Naive thymus-derived CD8-positive, alpha-beta T cell (primary cell): ENCODE measurements around the gene PRH1. TPM values are rescaled to one million over a fixed set of nuclear protein-coding genes. Genes with fewer than 3 reads are reported as not detected.

Source experiments
- ATAC-seq, 2 donors: fragments of 150-1000 bp; cut with Tn5 transposase in 1 of 2; sonication (Bioruptor Pico), chemical (Tn5 transposase) in 1 of 2; 1 replicate in 1 of 2; 2 replicates in 1 of 2; pipeline ENCODE4 v1.10.0; 2021; ENCODE audit warnings: mild to moderate bottlenecking in 2 of 2, moderate library complexity in 2 of 2
- POLR2A ChIA-PET: fragments of 350-600 bp; sonication (Branson Sonifier 250); formaldehyde crosslinking; loops from one replicate; lab custom pipeline; 2021; ENCODE audit warnings: antibody characterized with exemption; lab: Charles Lee
- DNase-seq, 10 donors: peaks; one replicate each; pipeline versions ENCODE4 v3.0.0 to v3.0.0-alpha.2; 2020 to 2022
- H3K27ac Mint-ChIP-seq, 10 donors: one replicate each; pipeline ENCODE4 v1.8.0; 2020 to 2022; ENCODE audit warnings: mild to moderate bottlenecking in 10 of 10, mixed read lengths in 10 of 10, moderate library complexity in 4 of 10, inconsistent platforms in 1 of 10
- H3K27me3 Mint-ChIP-seq, 5 donors: one replicate each; pipeline ENCODE4 v1.8.0; 2021 to 2022; ENCODE audit warnings: mixed read lengths in 5 of 5
- H3K36me3 Mint-ChIP-seq, 3 donors: one replicate each; pipeline ENCODE4 v1.8.0; 2020 to 2022; ENCODE audit warnings: mixed read lengths in 3 of 3, mild to moderate bottlenecking in 2 of 3, inconsistent platforms in 1 of 3
- H3K4me1 Mint-ChIP-seq, 4 donors: one replicate each; pipeline ENCODE4 v1.8.0; 2021 to 2022; ENCODE audit warnings: mixed read lengths in 4 of 4
- H3K4me3 Mint-ChIP-seq, 10 donors: one replicate each; pipeline ENCODE4 v1.8.0; 2020 to 2022; ENCODE audit warnings: mild to moderate bottlenecking in 10 of 10, mixed read lengths in 10 of 10, moderate library complexity in 6 of 10, inconsistent platforms in 1 of 10
- H3K9me3 Mint-ChIP-seq, 9 donors: one replicate each; pipeline ENCODE4 v1.8.0; 2020 to 2022; ENCODE audit warnings: mixed read lengths in 9 of 9, mild to moderate bottlenecking in 3 of 9, inconsistent platforms in 1 of 9, moderate library complexity in 1 of 9
- polyA plus RNA-seq, 3 donors: library from polyadenylated mRNA; unstranded; fragments of 300-500 nt; fragmentation: Illumina TruSeq; gene quantifications; one replicate each; pipeline ENCODE4 v1.2.3, GENCODE V29; 2021
- total RNA-seq, 8 experiments: library from RNA in 2 of 8; stranded (reverse) in 2 of 8; gene quantifications; one replicate each; pipeline ENCODE4 v1.2.3 and lab custom pipeline; 2021 to 2026

The PRH1 gene
- 10 to 100 TPM; 20.8 to 27.1 TPM for total RNA-seq
- polyA plus RNA-seq, result 10 to 100 TPM in 2 of 3 donors, 1 to 10 TPM in 1; 7.0 to 20.8 (median 12.4) TPM
- total RNA-seq (lab: John Stamatoyannopoulos, UW), result 0 to 4.3 (median 3.4) reads per million in 6 experiments

DNA sequence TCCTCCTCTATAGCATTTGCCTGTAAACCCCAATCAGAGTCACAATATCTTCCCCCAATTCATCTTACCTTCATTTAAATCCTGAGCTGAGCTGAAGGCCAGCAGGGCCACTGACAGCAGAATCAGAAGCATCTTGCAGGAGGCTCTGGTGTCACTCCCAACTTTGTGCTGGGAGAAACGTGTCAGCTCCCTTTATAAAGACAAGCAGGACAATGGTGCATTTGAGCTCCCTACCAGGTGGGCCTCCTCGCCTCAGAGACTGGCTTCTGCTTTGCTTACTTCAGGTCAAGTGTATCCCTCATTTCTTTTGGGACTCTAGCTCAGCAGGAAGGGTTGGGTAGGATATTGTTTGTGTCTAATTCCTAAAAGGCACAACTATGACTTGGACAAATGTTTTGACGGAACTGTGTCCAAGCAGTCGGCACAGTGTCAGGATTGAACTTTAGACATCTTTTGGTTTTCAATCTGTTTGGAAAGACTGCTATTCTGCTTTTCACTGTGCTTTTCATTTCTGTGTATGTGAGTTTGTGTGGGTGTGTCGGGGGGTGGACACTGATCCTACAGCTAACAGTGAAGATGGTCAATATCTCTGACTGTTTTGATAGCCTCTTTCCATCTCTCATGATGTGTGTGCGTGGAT, at the start of gene PRH1:
Gene PRH1 (minus strand): TSS at position 170 of the 640 bp plus-strand sequence. CDS start 38 bp downstream, at position 132.
- peaks cover 0 to 2% (median 0%) of the 10 kb centered on the region in 9 donors for H3K9me3 Mint-ChIP-seq
- POLR2A ChIA-PET, result no interaction called here
- peaks cover 11 to 42% (median 21%) of the 10 kb centered on the region in 3 donors for H3K36me3 Mint-ChIP-seq

DNA sequence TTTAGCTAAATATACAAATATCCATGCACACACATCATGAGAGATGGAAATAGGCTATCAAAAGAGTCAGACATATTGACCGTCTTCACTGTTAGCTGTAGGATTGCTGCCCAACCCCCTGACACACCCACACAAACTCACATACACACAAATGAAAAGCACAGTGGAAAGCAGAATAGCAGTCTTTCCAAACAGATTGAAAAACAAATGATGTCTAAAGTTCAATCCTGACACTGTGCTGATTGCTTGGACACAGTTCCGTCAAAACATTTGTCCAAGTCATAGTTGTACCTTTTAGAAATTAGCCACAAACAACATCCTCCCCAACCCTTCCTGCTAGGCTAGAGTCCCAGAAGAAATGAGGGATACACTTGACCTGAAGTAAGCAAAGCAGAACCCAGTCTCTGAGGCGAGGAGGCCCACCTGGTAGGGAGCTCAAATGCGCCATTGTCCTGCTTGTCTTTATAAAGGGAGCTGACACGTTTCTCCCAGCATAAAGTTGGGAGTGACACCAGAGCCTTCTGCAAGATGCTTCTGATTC, 44.8 kb upstream of the PRH1 start, which contains the start of gene PRH2:
Gene PRH2 (plus strand): TSS at position 491 of the 541 bp plus-strand sequence. CDS start 38 bp downstream, at position 529.
- ATAC-seq (no peak), DNase-seq (no peak)
- Mint-ChIP-seq H3K4me3 (no peak within 1 kb of the TSS), H3K27ac (peak within 1 kb of the TSS in 1 of 10 donors; percentile 2), H3K36me3 (peaks cover 0 to 14% (median 7%) of the 10 kb centered on the region in 3 donors), H3K4me1 (peaks cover 0 to 5% (median 0%) of the 10 kb centered on the region in 4 donors), H3K27me3 (no peaks in the 10 kb centered on the region), H3K9me3 (peaks cover 0 to 2% (median 0%) of the 10 kb centered on the region in 9 donors)
- POLR2A ChIA-PET, result no interaction called here

More for the DNA sequence above, at the start of gene PRH1:
- no peak within 1 kb of the TSS for H3K4me3 Mint-ChIP-seq
- no peak for ATAC-seq
- no peaks in the 10 kb centered on the region for H3K27me3 Mint-ChIP-seq
- DNase-seq, result no peak
- H3K27ac Mint-ChIP-seq, result no peak within 1 kb of the TSS
- peaks cover 0 to 2% (median 0%) of the 10 kb centered on the region in 4 donors for H3K4me1 Mint-ChIP-seq

- ATAC-seq (no peak), DNase-seq (no peak)
- H3K27me3 Mint-ChIP-seq, result no peaks in the 10 kb centered on the region
- POLR2A ChIA-PET, result interaction anchor here (0.5 kb wide), 1 partner anchor 405 kb away, joined by 3 read pairs; no protein-coding TSS in a partner anchor
- H3K27ac Mint-ChIP-seq, result no peak overlapping the region
- H3K36me3 Mint-ChIP-seq, result peaks cover 0 to 9% (median 7%) of the 10 kb centered on the region in 3 donors
- peaks cover 0 to 5% (median 0%) of the 10 kb centered on the region in 4 donors for H3K4me1 Mint-ChIP-seq
- H3K4me3 Mint-ChIP-seq, result no peak overlapping the region
- H3K9me3 Mint-ChIP-seq, result peaks cover 0 to 2% (median 0%) of the 10 kb centered on the region in 9 donors
Observed at GRCh38 chr12:10926269-10926668, 42.2 kb upstream of the PRH1 start.

- POLR2A ChIA-PET, result no interaction called here
- ATAC-seq (no peak), DNase-seq (no peak)
- no peaks in the 10 kb centered on the region for H3K27me3 Mint-ChIP-seq
- H3K27ac Mint-ChIP-seq, result no peak overlapping the region
- H3K9me3 Mint-ChIP-seq, result no peaks in the 10 kb centered on the region
- H3K4me1 Mint-ChIP-seq, result no peaks in the 10 kb centered on the region
- H3K4me3 Mint-ChIP-seq, result no peak overlapping the region
- H3K36me3 Mint-ChIP-seq, result peaks cover 0 to 7% (median 1%) of the 10 kb centered on the region in 3 donors
Observed at GRCh38 chr12:10919809-10920208, 35.8 kb upstream of the PRH1 start.

- Mint-ChIP-seq H3K36me3 (peaks cover 2 to 41% (median 15%) of the 10 kb centered on the region in 3 donors), H3K4me1 (no peaks in the 10 kb centered on the region), H3K27ac (no peak overlapping the region), H3K4me3 (no peak overlapping the region), H3K27me3 (no peaks in the 10 kb centered on the region), H3K9me3 (peaks cover 0 to 25% (median 4%) of the 10 kb centered on the region in 9 donors)
- ATAC-seq, result no peak
- DNase-seq, result no peak
- POLR2A ChIA-PET, result no interaction called here
Observed at GRCh38 chr12:10910380-10910779, 26.3 kb upstream of the PRH1 start.

DNA sequence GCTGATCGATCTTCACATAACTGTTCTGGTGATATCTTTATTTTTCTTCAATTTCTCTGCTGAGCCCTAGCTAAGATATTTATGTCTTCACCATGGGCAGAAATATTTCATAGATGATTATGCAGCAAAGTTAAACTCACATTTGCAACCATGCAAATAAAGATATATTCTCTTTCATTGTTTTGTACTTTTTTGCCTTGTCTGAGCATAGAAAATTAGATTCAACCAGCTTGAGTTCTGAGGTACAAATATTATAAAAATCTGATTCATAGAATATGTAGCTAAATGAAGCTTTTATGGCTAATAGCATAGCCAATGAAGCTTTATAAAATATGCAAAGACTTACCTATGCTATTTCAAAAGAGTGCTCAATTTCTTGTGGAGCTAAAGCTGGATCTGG, 25.4 kb upstream of the PRH1 start, which contains the start of gene TAS2R13:
Gene TAS2R13 (minus strand): TSS at position 101 of the 400 bp plus-strand sequence. CDS start 264 bp downstream, outside the sequence.
- Mint-ChIP-seq H3K36me3 (peaks cover 7 to 48% (median 24%) of the 10 kb centered on the region in 3 donors), H3K4me1 (no peaks in the 10 kb centered on the region), H3K27me3 (no peaks in the 10 kb centered on the region), H3K27ac (peak within 1 kb of the TSS in 1 of 10 donors; percentile 0), H3K9me3 (peaks cover 3 to 34% (median 11%) of the 10 kb centered on the region in 9 donors), H3K4me3 (no peak within 1 kb of the TSS)
- POLR2A ChIA-PET, result no interaction called here
- ATAC-seq (no peak), DNase-seq (no peak)

DNA sequence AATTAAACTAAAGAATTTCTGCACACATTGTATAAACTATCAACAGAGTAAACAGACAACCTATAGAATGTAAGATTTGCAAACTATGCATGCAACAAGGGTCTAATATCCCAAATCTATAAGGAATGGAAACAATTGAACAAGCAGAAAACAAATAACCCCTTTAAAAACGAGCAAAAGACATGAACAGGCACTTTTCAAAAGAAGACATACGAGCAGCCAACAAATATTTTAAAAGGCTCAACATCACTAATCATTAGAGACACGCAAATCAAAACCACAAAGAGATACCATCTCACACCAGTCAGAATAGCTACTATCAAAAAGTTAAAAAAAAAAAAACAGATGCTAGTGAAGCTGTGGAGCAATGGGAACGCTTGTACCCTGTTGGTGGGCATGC, 20.6 kb upstream of the PRH1 start:
- peaks cover 9 to 57% (median 17%) of the 10 kb centered on the region in 9 donors for H3K9me3 Mint-ChIP-seq
- no peaks in the 10 kb centered on the region for H3K27me3 Mint-ChIP-seq
- H3K4me1 Mint-ChIP-seq, result peaks cover 0 to 3% (median 0%) of the 10 kb centered on the region in 4 donors
- peaks cover 12 to 71% (median 41%) of the 10 kb centered on the region in 3 donors for H3K36me3 Mint-ChIP-seq
- POLR2A ChIA-PET, result no interaction called here
- no peak overlapping the region for H3K27ac Mint-ChIP-seq
- no peak for DNase-seq
- no peak for ATAC-seq
- no peak overlapping the region for H3K4me3 Mint-ChIP-seq

- Mint-ChIP-seq H3K4me3 (no peak overlapping the region), H3K36me3 (peaks cover 14 to 65% (median 40%) of the 10 kb centered on the region in 3 donors), H3K9me3 (peaks cover 9 to 48% (median 22%) of the 10 kb centered on the region in 9 donors), H3K27ac (peak overlapping the region in 1 of 10 donors; percentile 71), H3K27me3 (no peaks in the 10 kb centered on the region), H3K4me1 (peaks cover 0 to 3% (median 0%) of the 10 kb centered on the region in 4 donors)
- ATAC-seq (no peak), DNase-seq (no peak)
- POLR2A ChIA-PET, result no interaction called here
Observed at GRCh38 chr12:10901427-10901826, 17.4 kb upstream of the PRH1 start.

- Mint-ChIP-seq H3K9me3 (peaks cover 9 to 47% (median 22%) of the 10 kb centered on the region in 9 donors), H3K4me3 (no peak overlapping the region), H3K27me3 (no peaks in the 10 kb centered on the region), H3K36me3 (peaks cover 14 to 61% (median 40%) of the 10 kb centered on the region in 3 donors), H3K27ac (no peak overlapping the region), H3K4me1 (peaks cover 0 to 3% (median 0%) of the 10 kb centered on the region in 4 donors)
- DNase-seq (no peak), ATAC-seq (no peak)
- POLR2A ChIA-PET, result no interaction called here
Observed at GRCh38 chr12:10900972-10901371, 16.9 kb upstream of the PRH1 start.

- Mint-ChIP-seq H3K4me3 (no peak overlapping the region), H3K27me3 (no peaks in the 10 kb centered on the region), H3K4me1 (peaks cover 0 to 3% (median 0%) of the 10 kb centered on the region in 4 donors), H3K36me3 (peaks cover 14 to 57% (median 40%) of the 10 kb centered on the region in 3 donors), H3K27ac (no peak overlapping the region), H3K9me3 (peaks cover 9 to 44% (median 22%) of the 10 kb centered on the region in 9 donors)
- POLR2A ChIA-PET, result no interaction called here
- no peak for ATAC-seq
- DNase-seq, result no peak
Observed at GRCh38 chr12:10900530-10900929, 16.5 kb upstream of the PRH1 start.

- H3K4me1 Mint-ChIP-seq, result peaks cover 0 to 3% (median 0%) of the 10 kb centered on the region in 4 donors
- DNase-seq (no peak), ATAC-seq (no peak)
- H3K27ac Mint-ChIP-seq, result no peak overlapping the region
- H3K36me3 Mint-ChIP-seq, result peaks cover 14 to 46% (median 18%) of the 10 kb centered on the region in 3 donors
- H3K4me3 Mint-ChIP-seq, result no peak overlapping the region
- POLR2A ChIA-PET, result no interaction called here
- peaks cover 0 to 9% (median 4%) of the 10 kb centered on the region in 9 donors for H3K9me3 Mint-ChIP-seq
- no peaks in the 10 kb centered on the region for H3K27me3 Mint-ChIP-seq
Observed at GRCh38 chr12:10896854-10897253, 12.8 kb upstream of the PRH1 start.

DNA sequence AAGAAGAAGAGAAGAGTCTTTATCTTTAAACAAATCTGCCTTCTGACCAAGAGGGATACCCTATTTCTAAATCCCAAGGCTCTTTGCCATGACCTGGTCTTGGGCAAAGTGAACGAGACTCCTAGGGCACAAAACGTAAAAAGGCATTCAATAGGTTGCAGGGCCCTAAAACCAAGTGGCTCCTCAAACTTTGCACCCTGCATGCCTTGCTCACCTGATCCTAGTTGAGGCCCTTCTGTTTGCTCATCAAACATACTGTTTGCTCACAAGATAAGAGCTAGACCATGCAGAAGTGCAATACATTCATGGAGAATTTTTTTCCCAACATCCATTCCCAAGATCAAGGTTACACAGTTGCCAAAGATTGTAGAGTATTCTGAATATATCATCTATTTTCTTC, 7.9 kb upstream of the PRH1 start:
- H3K36me3 Mint-ChIP-seq, result peaks cover 10 to 35% (median 25%) of the 10 kb centered on the region in 3 donors
- no peak overlapping the region for H3K27ac Mint-ChIP-seq
- no peak for ATAC-seq
- no peaks in the 10 kb centered on the region for H3K27me3 Mint-ChIP-seq
- no peaks in the 10 kb centered on the region for H3K9me3 Mint-ChIP-seq
- DNase-seq, result no peak
- H3K4me3 Mint-ChIP-seq, result no peak overlapping the region
- no peaks in the 10 kb centered on the region for H3K4me1 Mint-ChIP-seq
- POLR2A ChIA-PET, result no interaction called here

DNA sequence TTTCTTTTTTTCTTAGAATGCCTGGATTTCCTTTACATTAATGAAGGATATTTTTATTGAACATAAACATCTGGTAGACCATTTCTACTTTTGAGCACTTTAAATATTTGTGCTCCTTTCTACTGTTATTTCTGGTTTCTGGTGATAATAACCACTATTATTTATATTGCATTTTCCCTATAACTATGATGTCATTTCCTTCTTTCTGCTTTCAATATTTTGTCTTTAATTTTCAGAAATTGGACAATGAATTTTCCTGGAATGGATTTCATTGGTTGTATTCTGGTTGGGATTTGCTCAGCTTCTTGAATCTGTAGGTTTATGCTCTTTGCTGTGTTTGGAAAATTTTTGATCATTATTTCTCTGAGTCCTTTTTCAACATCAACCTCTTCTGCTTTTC, 5.2 kb upstream of the PRH1 start:
- POLR2A ChIA-PET, result no interaction called here
- no peak for ATAC-seq
- Mint-ChIP-seq H3K27me3 (no peaks in the 10 kb centered on the region), H3K9me3 (no peaks in the 10 kb centered on the region), H3K36me3 (peaks cover 15 to 30% (median 23%) of the 10 kb centered on the region in 3 donors), H3K27ac (no peak overlapping the region), H3K4me3 (no peak overlapping the region), H3K4me1 (peaks cover 0 to 2% (median 0%) of the 10 kb centered on the region in 4 donors)
- no peak for DNase-seq
